ENCODE results near the gene DENND6B.

The DENND6B gene

DNA sequence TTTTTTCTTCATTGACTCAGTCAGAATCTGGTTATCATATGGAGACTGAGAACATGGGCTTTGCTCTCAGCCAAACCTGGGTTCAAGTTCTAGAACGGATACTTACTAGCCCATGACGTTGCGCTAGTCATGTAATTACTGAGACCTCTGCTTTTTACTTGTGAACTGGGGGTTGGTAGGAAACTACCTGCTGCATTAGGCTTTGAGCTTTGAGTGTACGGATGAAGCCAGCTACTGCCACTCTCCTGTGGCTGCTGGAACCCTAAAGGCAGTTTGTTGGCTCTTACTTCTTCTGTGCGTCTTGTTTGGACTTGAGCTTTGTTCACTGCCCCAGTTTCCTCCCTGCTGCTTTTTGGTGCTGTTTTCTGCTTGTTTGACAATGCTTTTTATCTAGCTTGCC, 34.4 kb upstream of the DENND6B start:
- no peak overlapping the region for H3K27ac ChIP-seq
- TF ChIP-seq, protein P1, sequence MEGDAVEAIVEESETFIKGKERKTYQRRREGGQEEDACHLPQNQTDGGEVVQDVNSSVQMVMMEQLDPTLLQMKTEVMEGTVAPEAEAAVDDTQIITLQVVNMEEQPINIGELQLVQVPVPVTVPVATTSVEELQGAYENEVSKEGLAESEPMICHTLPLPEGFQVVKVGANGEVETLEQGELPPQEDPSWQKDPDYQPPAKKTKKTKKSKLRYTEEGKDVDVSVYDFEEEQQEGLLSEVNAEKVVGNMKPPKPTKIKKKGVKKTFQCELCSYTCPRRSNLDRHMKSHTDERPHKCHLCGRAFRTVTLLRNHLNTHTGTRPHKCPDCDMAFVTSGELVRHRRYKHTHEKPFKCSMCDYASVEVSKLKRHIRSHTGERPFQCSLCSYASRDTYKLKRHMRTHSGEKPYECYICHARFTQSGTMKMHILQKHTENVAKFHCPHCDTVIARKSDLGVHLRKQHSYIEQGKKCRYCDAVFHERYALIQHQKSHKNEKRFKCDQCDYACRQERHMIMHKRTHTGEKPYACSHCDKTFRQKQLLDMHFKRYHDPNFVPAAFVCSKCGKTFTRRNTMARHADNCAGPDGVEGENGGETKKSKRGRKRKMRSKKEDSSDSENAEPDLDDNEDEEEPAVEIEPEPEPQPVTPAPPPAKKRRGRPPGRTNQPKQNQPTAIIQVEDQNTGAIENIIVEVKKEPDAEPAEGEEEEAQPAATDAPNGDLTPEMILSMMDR (conservative IDR thresholded peaks at IDR 0.05) = no peak

DNA sequence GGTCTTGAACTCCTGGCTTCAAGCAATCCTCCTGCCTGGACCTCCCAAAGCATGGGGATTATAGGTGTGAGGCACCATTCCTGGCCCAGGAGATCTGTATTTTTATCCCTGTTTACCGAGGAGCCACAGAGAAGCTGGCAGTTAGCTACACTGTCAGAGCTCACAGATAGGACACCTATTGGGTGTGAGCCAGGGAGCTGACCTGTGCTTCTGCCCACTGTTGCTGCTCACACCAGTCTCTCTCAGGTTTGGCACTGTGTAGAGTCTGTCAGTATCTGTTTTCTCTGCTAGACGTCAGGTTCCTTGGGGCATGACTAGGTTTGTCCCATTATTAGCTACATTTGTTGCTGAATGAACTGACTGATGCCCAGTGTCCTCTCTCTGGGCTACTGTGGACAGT, 33.8 kb upstream of the DENND6B start:
- H3K27ac ChIP-seq = no peak overlapping the region
- TF ChIP-seq, protein P1 (conservative IDR thresholded peaks at IDR 0.05) = no peak

DNA sequence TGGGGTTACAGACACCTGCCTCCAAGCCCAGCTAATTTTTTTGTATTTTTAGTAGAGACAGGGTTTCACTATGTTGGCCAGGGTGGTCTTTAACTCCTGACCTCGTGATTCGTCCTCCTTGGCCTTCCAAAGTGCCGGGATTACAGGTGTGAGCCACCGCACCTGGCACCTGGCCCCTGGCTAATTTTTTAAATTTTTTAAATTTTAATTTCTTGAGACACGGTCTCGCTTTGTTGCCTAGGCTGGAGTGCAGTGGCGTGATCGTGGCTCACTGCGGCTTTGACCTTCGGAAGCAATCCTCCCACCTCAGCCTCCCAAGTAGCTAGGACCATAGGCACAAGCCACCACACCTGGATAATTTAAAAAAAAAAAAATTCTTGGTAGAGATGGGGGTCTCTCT, 30.9 kb upstream of the DENND6B start:
- H3K27ac ChIP-seq = no peak overlapping the region
- TF ChIP-seq, protein P1 (conservative IDR thresholded peaks at IDR 0.05) = no peak

DNA sequence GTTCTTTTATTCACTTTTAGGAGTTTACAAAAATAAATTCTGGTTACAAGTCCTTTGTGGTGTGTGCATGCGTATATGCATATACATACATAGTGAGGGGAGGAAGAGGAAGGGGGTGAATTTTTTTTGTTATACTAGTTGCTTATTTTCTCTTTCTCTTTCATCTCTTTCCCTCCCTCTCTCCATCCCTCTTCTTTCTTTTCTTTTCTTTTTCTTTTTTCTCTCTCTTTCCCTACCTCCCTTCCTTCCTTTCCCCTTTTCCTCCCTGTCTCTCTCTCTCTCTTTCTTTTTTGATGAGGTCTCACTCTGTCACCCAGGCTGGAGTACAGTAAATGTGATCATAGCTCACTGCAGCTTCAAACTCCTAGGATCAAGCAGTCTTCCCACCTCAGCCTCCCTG, 30.4 kb upstream of the DENND6B start:
- no peak overlapping the region for H3K27ac ChIP-seq
- TF ChIP-seq, protein P1 (conservative IDR thresholded peaks at IDR 0.05) = no peak

DNA sequence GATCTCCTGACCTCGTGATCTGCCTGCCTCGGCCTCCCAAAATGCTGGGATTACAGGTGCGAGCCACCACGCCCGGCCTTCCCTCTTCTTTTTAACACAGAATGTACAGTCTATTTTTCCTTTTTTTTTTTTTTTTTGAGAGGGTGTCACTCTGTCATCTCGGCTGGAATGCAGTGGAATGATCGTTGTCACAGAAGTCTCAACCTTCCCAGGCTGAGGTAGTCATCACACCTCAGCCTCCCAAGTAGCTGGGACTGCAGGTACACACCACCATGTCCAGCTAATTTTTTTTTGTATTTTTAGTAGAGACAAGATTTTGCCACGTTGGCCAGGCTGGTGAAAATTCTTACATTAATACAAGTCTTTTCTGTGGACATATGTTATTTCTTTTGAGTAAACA, 29.4 kb upstream of the DENND6B start:
- no peak overlapping the region for H3K27ac ChIP-seq
- TF ChIP-seq, protein P1 (conservative IDR thresholded peaks at IDR 0.05) = no peak

DNA sequence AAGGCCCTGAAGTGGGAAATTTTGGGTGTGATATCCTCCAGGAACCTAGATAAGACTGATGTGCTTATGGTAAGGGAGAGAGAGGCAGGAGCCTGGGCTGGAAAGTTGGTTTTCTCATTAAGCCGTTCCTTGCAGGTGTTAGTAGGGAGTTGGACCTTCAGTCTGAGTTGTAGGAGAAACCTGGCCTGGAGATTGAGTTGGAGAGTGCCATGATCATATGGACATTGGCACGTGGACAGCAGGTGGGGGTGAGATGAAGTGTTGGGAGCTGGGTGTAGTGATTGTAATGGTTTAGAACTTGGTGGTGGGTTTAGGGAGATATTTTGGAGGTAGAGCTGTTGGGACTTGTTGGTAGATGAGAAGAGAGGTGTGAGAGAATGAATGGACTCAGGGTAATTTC, 21.2 kb upstream of the DENND6B start:
- H3K27ac ChIP-seq = no peak overlapping the region
- TF ChIP-seq, protein P1 (conservative IDR thresholded peaks at IDR 0.05) = no peak

DNA sequence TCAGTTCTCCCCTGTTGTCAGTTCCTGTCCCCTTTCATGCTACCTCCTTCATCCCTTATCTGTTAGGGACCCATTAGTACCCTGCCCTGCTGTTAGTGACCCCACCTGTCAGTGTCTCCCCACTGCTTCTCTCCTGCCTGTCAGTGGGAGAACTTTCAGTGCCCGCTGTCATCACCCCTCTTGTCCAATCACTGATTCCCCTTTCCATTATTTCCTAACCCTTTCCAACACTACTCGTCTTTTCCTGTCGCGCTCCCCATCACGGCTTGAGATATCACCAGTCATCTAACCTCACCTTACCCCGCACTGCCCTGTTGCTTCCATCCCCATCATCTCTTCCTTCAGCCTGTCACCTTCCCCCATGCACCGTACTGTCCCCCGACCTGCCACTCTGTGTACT, 20.3 kb upstream of the DENND6B start:
- no peak overlapping the region for H3K27ac ChIP-seq
- TF ChIP-seq, protein P1 (conservative IDR thresholded peaks at IDR 0.05) = no peak

DNA sequence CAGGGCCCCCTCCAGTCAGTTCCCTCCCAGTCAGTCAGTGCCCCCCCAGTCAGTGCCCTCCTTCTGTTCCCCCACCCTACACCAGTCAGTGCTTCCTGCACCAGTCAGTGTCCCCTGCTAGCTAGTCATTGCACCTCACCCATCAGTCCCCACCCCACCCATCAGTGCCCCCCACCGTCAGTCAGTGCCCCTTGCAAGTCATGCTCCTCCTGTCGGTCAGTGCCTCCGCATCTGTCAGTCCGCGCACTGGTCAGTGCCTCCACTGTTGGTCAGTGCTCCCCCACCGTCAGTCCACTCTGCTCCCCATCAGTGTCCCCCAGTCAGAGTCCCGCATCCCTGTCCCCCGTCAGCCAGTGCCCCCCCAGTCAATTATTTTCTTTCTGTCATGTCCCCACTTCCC, 19.7 kb upstream of the DENND6B start:
- H3K27ac ChIP-seq = no peak overlapping the region
- TF ChIP-seq, protein P1 (conservative IDR thresholded peaks at IDR 0.05) = no peak
